Measurements from ENCODE around the gene OR5C1. TPM values are rescaled to one million over a fixed set of nuclear protein-coding genes. Genes with fewer than 3 reads are reported as not detected.

The OR5C1 gene
- total RNA-seq (ENCODE audit: low replicate concordance): not detected in 2 replicates

GRCh38 chr9:122788831-122789230 is at the start of gene OR5C1:
TSS of gene OR5C1 (plus strand) at chr9:122788933. CDS start at chr9:122788933, 0 bp downstream.
- TF ChIP-seq CTCF (IDR thresholded peaks at IDR 0.05; ENCODE audit: insufficient read depth, low read length): no peak
- DNase-seq (ENCODE audit: low read depth): no peak
- no peak within 1 kb of the TSS for H3K4me3 ChIP-seq (ENCODE audit: low read depth, low read length)

GRCh38 chr9:122742003-122742402 is 46.7 kb upstream of the OR5C1 start, which contains the start of gene OR1L6:
TSS of gene OR1L6 (plus strand) at chr9:122742303. CDS start at chr9:122749848, 7,545 bp downstream.
- no peak within 1 kb of the TSS for H3K4me3 ChIP-seq (ENCODE audit: low read depth, low read length)
- no peak for TF ChIP-seq CTCF (IDR thresholded peaks at IDR 0.05; ENCODE audit: insufficient read depth, low read length)
- DNase-seq (ENCODE audit: low read depth): no peak

- TF ChIP-seq CTCF (IDR thresholded peaks at IDR 0.05; ENCODE audit: insufficient read depth, low read length): no peak
- no peak overlapping the region for H3K4me3 ChIP-seq (ENCODE audit: low read depth, low read length)
- no peak for DNase-seq (ENCODE audit: low read depth)
Measured at GRCh38 chr9:122754825-122755224, 33.9 kb upstream of the OR5C1 start.

- no peak for TF ChIP-seq CTCF (IDR thresholded peaks at IDR 0.05; ENCODE audit: insufficient read depth, low read length)
- DNase-seq (ENCODE audit: low read depth): no peak
- no peak overlapping the region for H3K4me3 ChIP-seq (ENCODE audit: low read depth, low read length)
Measured at GRCh38 chr9:122767817-122768216, 20.9 kb upstream of the OR5C1 start.

GRCh38 chr9:122777052-122777451 is 11.7 kb upstream of the OR5C1 start:
- no peak for TF ChIP-seq CTCF (IDR thresholded peaks at IDR 0.05; ENCODE audit: insufficient read depth, low read length)
- no peak for DNase-seq (ENCODE audit: low read depth)
- no peak overlapping the region for H3K4me3 ChIP-seq (ENCODE audit: low read depth, low read length)

- TF ChIP-seq CTCF (IDR thresholded peaks at IDR 0.05; ENCODE audit: insufficient read depth, low read length): no peak
- DNase-seq (ENCODE audit: low read depth): no peak
Measured at GRCh38 chr9:122777935-122778627, 10.7 kb upstream of the OR5C1 start.

GRCh38 chr9:122779181-122779580 is 9.6 kb upstream of the OR5C1 start:
- no peak for TF ChIP-seq CTCF (IDR thresholded peaks at IDR 0.05; ENCODE audit: insufficient read depth, low read length)
- no peak overlapping the region for H3K4me3 ChIP-seq (ENCODE audit: low read depth, low read length)
- no peak for DNase-seq (ENCODE audit: low read depth)

More at GRCh38 chr9:122777935-122778627, 10.7 kb upstream of the OR5C1 start:
- H3K4me3 ChIP-seq (ENCODE audit: low read depth, low read length): no peak overlapping the region
